Measurements from ENCODE around the gene TTLL11. TPM values are rescaled to one million over a fixed set of nuclear protein-coding genes. Genes with fewer than 3 reads are reported as not detected.

TTLL11 gene
- total RNA-seq, 4 donors from 2014 or later = 7.4 to 14.7 (median 11.0) TPM

- intact Hi-C loops (cut with DNase I; ENCODE audit: low total_unique reads) = no loop called here
- H3K9me3 ChIP-seq = no peaks in the 10 kb centered on the region
These were observed 150.2 kb downstream of the TTLL11 start for GRCh38 chr9:121942866-121943382.

GRCh38 chr9:121942313-121942712 is 150.8 kb downstream of the TTLL11 start:
- no peaks in the 10 kb centered on the region for H3K4me1 ChIP-seq
- intact Hi-C loops (cut with DNase I; ENCODE audit: low total_unique reads) = no loop called here
- H3K27ac ChIP-seq = no peak overlapping the region
- DNase-seq = no peak
- H3K36me3 ChIP-seq = no peaks in the 10 kb centered on the region
- H3K9me3 ChIP-seq = no peaks in the 10 kb centered on the region
- no peaks in the 10 kb centered on the region for H3K27me3 ChIP-seq
- no peak overlapping the region for H3K4me3 ChIP-seq
- TF ChIP-seq CTCF (IDR thresholded peaks at IDR 0.05) (no peak), POLR2A (IDR thresholded peaks at IDR 0.05) (no peak)

More at GRCh38 chr9:121942866-121943382, 150.2 kb downstream of the TTLL11 start:
- no peak for TF ChIP-seq POLR2A (IDR thresholded peaks at IDR 0.05)
- no peak for TF ChIP-seq CTCF (IDR thresholded peaks at IDR 0.05)
- no peak overlapping the region for H3K27ac ChIP-seq
- no peak overlapping the region for H3K4me3 ChIP-seq
- H3K4me1 ChIP-seq = no peaks in the 10 kb centered on the region
- H3K36me3 ChIP-seq = no peaks in the 10 kb centered on the region
- DNase-seq = no peak
- H3K27me3 ChIP-seq = no peaks in the 10 kb centered on the region

GRCh38 chr9:121939643-121940042 is 153.5 kb downstream of the TTLL11 start:
- Histone ChIP-seq H3K9me3 (no peaks in the 10 kb centered on the region), H3K4me3 (no peak overlapping the region), H3K27me3 (no peaks in the 10 kb centered on the region), H3K27ac (no peak overlapping the region), H3K36me3 (no peaks in the 10 kb centered on the region), H3K4me1 (no peaks in the 10 kb centered on the region)
- DNase-seq = no peak
- no peak for TF ChIP-seq POLR2A (IDR thresholded peaks at IDR 0.05)
- TF ChIP-seq CTCF (IDR thresholded peaks at IDR 0.05) = no peak
- intact Hi-C loops (cut with DNase I; ENCODE audit: low total_unique reads) = no loop called here

DNA sequence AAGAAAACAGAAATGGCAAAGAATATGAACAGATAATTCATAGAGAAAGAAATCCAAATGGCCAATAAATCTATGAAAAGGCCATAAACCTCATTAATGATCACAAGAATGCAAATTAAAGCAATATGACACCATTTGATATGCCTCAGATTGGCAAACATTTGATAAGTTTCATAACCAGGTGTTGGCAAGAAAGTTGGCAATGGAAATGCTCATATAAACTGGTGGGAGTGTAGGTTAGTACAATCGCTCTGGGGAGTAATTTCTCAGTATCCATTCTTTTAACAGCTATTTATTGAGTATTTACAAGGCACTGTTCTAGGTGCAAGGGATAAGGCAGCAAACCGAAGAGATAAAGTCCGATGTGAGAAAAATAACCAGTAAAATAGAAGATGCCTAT is 154.5 kb downstream of the TTLL11 start:
- Histone ChIP-seq H3K4me3 (no peak overlapping the region), H3K27ac (no peak overlapping the region), H3K9me3 (no peaks in the 10 kb centered on the region), H3K27me3 (no peaks in the 10 kb centered on the region), H3K4me1 (no peaks in the 10 kb centered on the region), H3K36me3 (no peaks in the 10 kb centered on the region)
- TF ChIP-seq POLR2A (IDR thresholded peaks at IDR 0.05) = no peak
- TF ChIP-seq CTCF (IDR thresholded peaks at IDR 0.05) = no peak
- intact Hi-C loops (cut with DNase I; ENCODE audit: low total_unique reads) = no loop called here
- no peak for DNase-seq

DNA sequence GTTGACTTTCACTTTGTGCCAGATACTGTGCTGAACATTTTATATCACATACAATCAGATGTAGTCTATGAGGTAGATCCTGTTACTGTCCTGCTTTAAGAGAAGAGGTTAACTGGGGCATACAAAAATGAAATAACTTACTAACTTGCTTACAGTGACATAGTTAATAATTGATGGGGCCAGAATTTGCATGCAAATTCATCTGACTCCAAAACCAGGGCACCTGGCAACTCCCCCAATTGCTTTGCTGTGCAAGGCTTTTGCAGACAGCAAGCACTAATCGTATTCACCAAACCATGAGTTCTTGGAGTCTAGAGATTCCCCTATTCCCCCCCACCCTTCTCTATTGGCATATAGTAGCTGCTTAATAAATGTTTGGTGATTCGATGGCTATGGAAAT is 155.9 kb downstream of the TTLL11 start:
- Histone ChIP-seq H3K9me3 (no peaks in the 10 kb centered on the region), H3K4me3 (no peak overlapping the region), H3K4me1 (no peaks in the 10 kb centered on the region), H3K27me3 (no peaks in the 10 kb centered on the region), H3K27ac (no peak overlapping the region), H3K36me3 (no peaks in the 10 kb centered on the region)
- intact Hi-C loops (cut with DNase I; ENCODE audit: low total_unique reads) = no loop called here
- no peak for TF ChIP-seq POLR2A (IDR thresholded peaks at IDR 0.05)
- TF ChIP-seq CTCF (IDR thresholded peaks at IDR 0.05) = no peak
- DNase-seq = no peak

Measured in uterus (tissue), 4 donors.